Vagina (tissue), 2 donors: ENCODE measurements around the gene GABBR1.

Source experiments
- POLR2A ChIP-seq, 2 donors: fragments of 450-650 bp; IDR thresholded peaks; one replicate each; pipeline ENCODE4 v1.6.1; 2017; ENCODE audit warnings: antibody characterized with exemption in 2 of 2, mild to moderate bottlenecking in 2 of 2, moderate library complexity in 2 of 2
- POLR2AphosphoS5 ChIP-seq, 2 donors: sonication (generic); formaldehyde crosslinking; IDR thresholded peaks; one replicate each; pipeline ENCODE4 v1.9.0; 2017; ENCODE audit warnings: antibody characterized with exemption in 2 of 2, mild to moderate bottlenecking in 2 of 2, low read depth in 1 of 2; ENCODE audit not compliant: insufficient read depth in 1 of 2
- TF ChIP-seq, protein P1 (sequence below), 3 experiments: fragments of 450-650 bp in 2 of 3; fragments of 200-600 bp in 1 of 3; sonication (generic) in 1 of 3; IDR thresholded peaks; one replicate each; pipeline ENCODE4 v1.5.1; 2017 to 2019; ENCODE audit warnings: antibody characterized with exemption in 3 of 3, mild to moderate bottlenecking in 2 of 3, moderate library complexity in 2 of 3

GRCh38 chr6:29630315-29630714 is 2.7 kb downstream of the GABBR1 start:
- TF ChIP-seq, protein P1, sequence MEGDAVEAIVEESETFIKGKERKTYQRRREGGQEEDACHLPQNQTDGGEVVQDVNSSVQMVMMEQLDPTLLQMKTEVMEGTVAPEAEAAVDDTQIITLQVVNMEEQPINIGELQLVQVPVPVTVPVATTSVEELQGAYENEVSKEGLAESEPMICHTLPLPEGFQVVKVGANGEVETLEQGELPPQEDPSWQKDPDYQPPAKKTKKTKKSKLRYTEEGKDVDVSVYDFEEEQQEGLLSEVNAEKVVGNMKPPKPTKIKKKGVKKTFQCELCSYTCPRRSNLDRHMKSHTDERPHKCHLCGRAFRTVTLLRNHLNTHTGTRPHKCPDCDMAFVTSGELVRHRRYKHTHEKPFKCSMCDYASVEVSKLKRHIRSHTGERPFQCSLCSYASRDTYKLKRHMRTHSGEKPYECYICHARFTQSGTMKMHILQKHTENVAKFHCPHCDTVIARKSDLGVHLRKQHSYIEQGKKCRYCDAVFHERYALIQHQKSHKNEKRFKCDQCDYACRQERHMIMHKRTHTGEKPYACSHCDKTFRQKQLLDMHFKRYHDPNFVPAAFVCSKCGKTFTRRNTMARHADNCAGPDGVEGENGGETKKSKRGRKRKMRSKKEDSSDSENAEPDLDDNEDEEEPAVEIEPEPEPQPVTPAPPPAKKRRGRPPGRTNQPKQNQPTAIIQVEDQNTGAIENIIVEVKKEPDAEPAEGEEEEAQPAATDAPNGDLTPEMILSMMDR (IDR thresholded peaks at IDR 0.05): no peak
- TF ChIP-seq POLR2A (IDR thresholded peaks at IDR 0.05) (no peak), POLR2AphosphoS5 (IDR thresholded peaks at IDR 0.05; ENCODE audit: insufficient read depth in 1 of 2, low read depth in 1 of 2) (no peak)
